GM12878 (cell line): ENCODE results near the gene VAV2. TPM values are rescaled to one million over a fixed set of nuclear protein-coding genes. Genes with fewer than 3 reads are reported as not detected.

Experiments used
- ATAC-seq: fragments of 200-7000 bp; cut with Tn5 transposase; 3 replicates; pipeline ENCODE4 v1.9.1; 2020; ENCODE audit warnings: mild to moderate bottlenecking, moderate library complexity
- BruUV-seq: library from RNA; stranded (reverse); fragments of 400-500 nt; replicated peaks from 2 replicates; lab custom pipeline; 2021; lab: Mats Ljungman, UMichigan
- CTCF ChIA-PET: fragments of 300-600 bp; sonication (Branson Sonifier 250); formaldehyde crosslinking; extraction: SDS; loops from one replicate; lab custom pipeline; 2021; ENCODE audit warnings: inconsistent platforms; lab: Yijun Ruan, JAX
- POLR2A ChIA-PET: fragments of 350-600 bp; formaldehyde crosslinking; extraction: SDS; loops from one replicate; lab custom pipeline; 2021; ENCODE audit warnings: inconsistent platforms; lab: Charles Lee
- RAD21 ChIA-PET: fragments of 300-600 bp; sonication (Branson Sonifier 250); formaldehyde crosslinking; loops from one replicate; lab custom pipeline; 2023; ENCODE audit warnings: antibody characterized with exemption; ENCODE audit not compliant: unreplicated experiment; lab: Charles Lee
- SMC1A ChIA-PET: fragments of 300-600 bp; sonication (Branson Sonifier 250); formaldehyde crosslinking; loops from one replicate; lab custom pipeline; 2023; ENCODE audit not compliant: unreplicated experiment, uncharacterized antibody; lab: Charles Lee
- DNase-seq: peaks from one replicate; pipeline ENCODE4 v3.0.0-alpha.2; 2011; ENCODE audit warnings: low read depth, low spot score
- FAIRE-seq: peaks from 3 replicates; lab custom pipeline; 2011; peaks lifted over from hg19 to GRCh38; lab: Jason Lieb, UNC
- H2AFZ ChIP-seq: 2 replicates; pipeline ENCODE4 v1.6.0; 2011; ENCODE audit warnings: low read depth, low read length, control low read depth; ENCODE audit not compliant: control insufficient read depth
- H3K27ac ChIP-seq: 2 replicates; pipeline ENCODE4 v1.5.1; 2011; ENCODE audit warnings: control low read depth; ENCODE audit not compliant: control insufficient read depth, insufficient read depth
- H3K27me3 ChIP-seq, 2 experiments: replicated peaks in 1 of 2; 2 replicates each; pipeline versions ENCODE4 v1.6.0 to v1.6.1; 2011; ENCODE audit warnings: low read length in 1 of 2; ENCODE audit not compliant: control insufficient read depth in 2 of 2, insufficient read depth in 2 of 2
- H3K36me3 ChIP-seq, 2 experiments: 2 replicates each; pipeline ENCODE4 v1.5.1; 2011; ENCODE audit warnings: low read length in 1 of 2; ENCODE audit not compliant: control insufficient read depth in 2 of 2, insufficient read depth in 2 of 2
- H3K4me1 ChIP-seq: 2 replicates; pipeline ENCODE4 v1.6.1; 2011; ENCODE audit warnings: mild to moderate bottlenecking, low read length, moderate library complexity, mixed read lengths; ENCODE audit not compliant: control insufficient read depth, insufficient read depth
- H3K4me2 ChIP-seq: 2 replicates; pipeline ENCODE4 v1.6.0; 2011; ENCODE audit warnings: control low read depth; ENCODE audit not compliant: control insufficient read depth, insufficient read depth
- H3K4me3 ChIP-seq: fragments of 200-600 bp; sonication (generic); 2 replicates; pipeline ENCODE4 v1.5.1; 2016
- H3K79me2 ChIP-seq: 2 replicates; pipeline ENCODE4 v1.6.0; 2011; ENCODE audit warnings: low read length; ENCODE audit not compliant: control insufficient read depth, insufficient read depth
- H3K9ac ChIP-seq: 2 replicates; pipeline ENCODE4 v1.8.0; 2011; ENCODE audit warnings: low read length, control low read depth, mixed read lengths; ENCODE audit not compliant: control insufficient read depth, insufficient read depth
- H3K9me3 ChIP-seq: replicated peaks from 3 replicates; pipeline ENCODE4 v1.5.1; 2011; ENCODE audit warnings: mild to moderate bottlenecking, low read length; ENCODE audit not compliant: control insufficient read depth, insufficient read depth
- H4K20me1 ChIP-seq: 2 replicates; pipeline ENCODE4 v1.6.0; 2011; ENCODE audit not compliant: control insufficient read depth, insufficient read depth
- BCL11A ChIP-seq: IDR thresholded peaks from 2 replicates; pipeline ENCODE4 v1.6.1; 2011; ENCODE audit warnings: low read depth, low read length
- EP300 ChIP-seq, 2 experiments: fragments of 150-350 bp in 1 of 2; IDR thresholded peaks; 2 replicates each; pipeline ENCODE4 v1.6.1; 2011 to 2012; ENCODE audit warnings: low read depth in 2 of 2, low read length in 2 of 2, borderline replicate concordance in 1 of 2, improper control_type of control experiment in 1 of 2, inconsistent platforms in 1 of 2; ENCODE audit not compliant: control insufficient read depth in 1 of 2
- NFXL1 ChIP-seq: fragments of 450-650 bp; IDR thresholded peaks from 2 replicates; pipeline ENCODE4 v1.6.1; 2017; ENCODE audit warnings: antibody characterized with exemption, mild to moderate bottlenecking, borderline replicate concordance
- PML ChIP-seq: IDR thresholded peaks from 2 replicates; pipeline ENCODE4 v1.6.1; 2012; ENCODE audit warnings: low read length, inconsistent platforms
- RB1 ChIP-seq: fragments of 450-650 bp; formaldehyde crosslinking; IDR thresholded peaks from 2 replicates; pipeline ENCODE4 v1.6.1; 2017; ENCODE audit warnings: mild to moderate bottlenecking, borderline replicate concordance
- SMARCA5 ChIP-seq: fragments of 450-650 bp; IDR thresholded peaks from 2 replicates; pipeline ENCODE4 v1.6.1; 2017; ENCODE audit warnings: mild to moderate bottlenecking
- SRF ChIP-seq, 2 experiments: IDR thresholded peaks; 2 replicates each; pipeline ENCODE4 v1.6.1; 2011; ENCODE audit warnings: low read depth in 2 of 2, low read length in 2 of 2, mild to moderate bottlenecking in 1 of 2, moderate library complexity in 1 of 2
- TARDBP ChIP-seq: IDR thresholded peaks from 2 replicates; pipeline ENCODE4 v1.6.1; 2016; ENCODE audit warnings: borderline replicate concordance
- ZNF217 ChIP-seq: fragments of 450-650 bp; IDR thresholded peaks from 2 replicates; pipeline ENCODE4 v1.6.1; 2017; ENCODE audit warnings: antibody characterized with exemption, mild to moderate bottlenecking
- ZNF274 ChIP-seq: IDR thresholded peaks from one replicate; pipeline ENCODE4 v1.8.0; 2011; ENCODE audit not compliant: insufficient read length, insufficient read depth
- ZZZ3 ChIP-seq: IDR thresholded peaks from 2 replicates; pipeline ENCODE4 v1.6.1; 2011; ENCODE audit warnings: low read depth; ENCODE audit not compliant: control insufficient read depth, insufficient read length
- WGBS: methylation state at CpG from one replicate; pipeline ENCODE4 v1.1.6; 2016; ENCODE audit warnings: low lambda C conversion rate; ENCODE audit not compliant: insufficient replicate concordance, insufficient coverage; ENCODE audit errors: missing lambda C conversion rate; 5-methylcytosine and 5-hydroxymethylcytosine counted together
- in situ Hi-C: fragments of 300-500 bp; cut with MboI; formaldehyde crosslinking; loops from 9 replicates; pipeline ENCODE4 v1.14.3; 2018; ENCODE audit warnings: mixed read lengths
- intact Hi-C: fragments of 100-400 bp; cut with micrococcal nuclease; formaldehyde crosslinking; loops from one replicate; pipeline ENCODE4 v1.14.2; 2022; ENCODE audit not compliant: unreplicated experiment
- polyA plus RNA-seq, 11 experiments: library from polyadenylated mRNA; depleted of rRNA in 4 of 11; unstranded in 6 of 11; stranded (reverse) in 5 of 11; fragments of >200 nt; fragmentation: Nextera tagmentation in 4 of 11; fragmentation: Illumina TruSeq in 1 of 11; extraction: Ambion mirVana in 4 of 11; extraction: Trizol in 1 of 11; gene quantifications; 1 replicate in 1 of 11; 2 replicates in 10 of 11; pipeline versions ENCODE4 v1.2.1 to v1.2.3, GENCODE V29; 2011 to 2016; ENCODE audit warnings: inconsistent platforms in 2 of 11, missing spikeins in 2 of 11, low read depth in 1 of 11
- total RNA-seq, 4 experiments: library from RNA; depleted of rRNA in 3 of 4; stranded (reverse); fragments of >200 nt in 3 of 4; fragmentation: Illumina TruSeq in 1 of 4; extraction: Trizol in 1 of 4; gene quantifications; 2 replicates each; pipeline versions ENCODE4 v1.2.1 to v1.2.3, GENCODE V29; 2013 to 2021
- TF ChIP-seq, protein P1 (sequence below): IDR thresholded peaks from 2 replicates; pipeline ENCODE4 v1.6.1; 2012; ENCODE audit warnings: improper control_type of control experiment, low read depth, low read length; ENCODE audit not compliant: insufficient replicate concordance
- TF ChIP-seq, protein P2 (sequence below): fragments of 450-650 bp; conservative IDR thresholded peaks from 2 replicates; pipeline ENCODE4 v1.6.1; 2017; ENCODE audit warnings: mild to moderate bottlenecking, moderate library complexity
- TF ChIP-seq, protein P3 (sequence below): fragments of 450-650 bp; formaldehyde crosslinking; IDR thresholded peaks from 2 replicates; pipeline ENCODE4 v1.4.0; 2020; ENCODE audit warnings: mild to moderate bottlenecking, moderate library complexity

VAV2 gene
- total and polyA plus RNA-seq, 10 of the 15 experiments (the other 5 are each of a cell fraction or from before 2014, with no cell fraction given), result 0.13 to 43.9 (median 16.9) TPM

DNA sequence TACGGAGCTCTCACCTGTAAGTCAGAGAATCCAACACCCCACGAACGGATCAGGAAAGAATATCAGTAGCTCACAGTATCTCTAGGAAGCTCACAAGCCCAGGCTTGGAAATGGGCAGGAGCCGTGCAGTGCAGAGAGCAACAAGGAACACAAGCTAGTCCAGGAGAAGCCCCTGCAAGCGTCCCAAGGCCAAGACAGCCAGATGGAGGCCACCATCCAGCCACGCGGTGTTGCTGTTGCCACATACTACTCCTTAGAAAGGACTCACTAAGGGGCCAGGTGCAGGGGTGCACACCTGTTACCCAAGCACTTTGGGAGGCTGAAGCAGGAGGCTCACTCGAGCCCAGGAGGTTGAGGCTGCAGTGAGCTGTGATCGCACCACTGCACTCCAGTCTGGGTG lies 15.4 kb upstream of the VAV2 start:
- intact Hi-C loops (no loop called here), in situ Hi-C loops (loop anchor here (25.0 kb wide), 1 partner anchor 470 kb away; the partner anchor contains the start of gene ADAMTSL2)
- ATAC-seq (no peak), FAIRE-seq (no peak), DNase-seq (no peak)
- Histone ChIP-seq H3K9ac (no peak overlapping the region), H3K79me2 (no peaks in the 10 kb centered on the region), H3K27ac (no peak overlapping the region), H4K20me1 (no peaks in the 10 kb centered on the region), H3K9me3 (no peaks in the 10 kb centered on the region; the same call in 2 of the 3 replicates), H3K27me3 (no peaks in the 10 kb centered on the region; a peak in 2 of 4 replicates), H3K4me3 (no peak overlapping the region), H3K4me1 (no peaks in the 10 kb centered on the region), H3K36me3 (no peaks in the 10 kb centered on the region), H3K4me2 (no peak overlapping the region), H2AFZ (no peak overlapping the region)
- POLR2A ChIA-PET, result interaction anchor here (0.6 kb wide), 1 partner anchor 18 kb away, joined by 3 read pairs; the partner anchor contains the start of gene BRD3OS
- CTCF ChIA-PET, result interaction anchor here (0.9 to 1.8 kb wide), 2 partner anchors 14 to 225 kb away, joined by 4 to 5 read pairs; no protein-coding TSS in a partner anchor
- RAD21 ChIA-PET, result no interaction called here
- no TSS peak for BruUV-seq
- WGBS, result 43% methylated on average over 9 of the region's 9 CpGs
- SMC1A ChIA-PET, result no interaction called here
- TF ChIP-seq, protein P1, sequence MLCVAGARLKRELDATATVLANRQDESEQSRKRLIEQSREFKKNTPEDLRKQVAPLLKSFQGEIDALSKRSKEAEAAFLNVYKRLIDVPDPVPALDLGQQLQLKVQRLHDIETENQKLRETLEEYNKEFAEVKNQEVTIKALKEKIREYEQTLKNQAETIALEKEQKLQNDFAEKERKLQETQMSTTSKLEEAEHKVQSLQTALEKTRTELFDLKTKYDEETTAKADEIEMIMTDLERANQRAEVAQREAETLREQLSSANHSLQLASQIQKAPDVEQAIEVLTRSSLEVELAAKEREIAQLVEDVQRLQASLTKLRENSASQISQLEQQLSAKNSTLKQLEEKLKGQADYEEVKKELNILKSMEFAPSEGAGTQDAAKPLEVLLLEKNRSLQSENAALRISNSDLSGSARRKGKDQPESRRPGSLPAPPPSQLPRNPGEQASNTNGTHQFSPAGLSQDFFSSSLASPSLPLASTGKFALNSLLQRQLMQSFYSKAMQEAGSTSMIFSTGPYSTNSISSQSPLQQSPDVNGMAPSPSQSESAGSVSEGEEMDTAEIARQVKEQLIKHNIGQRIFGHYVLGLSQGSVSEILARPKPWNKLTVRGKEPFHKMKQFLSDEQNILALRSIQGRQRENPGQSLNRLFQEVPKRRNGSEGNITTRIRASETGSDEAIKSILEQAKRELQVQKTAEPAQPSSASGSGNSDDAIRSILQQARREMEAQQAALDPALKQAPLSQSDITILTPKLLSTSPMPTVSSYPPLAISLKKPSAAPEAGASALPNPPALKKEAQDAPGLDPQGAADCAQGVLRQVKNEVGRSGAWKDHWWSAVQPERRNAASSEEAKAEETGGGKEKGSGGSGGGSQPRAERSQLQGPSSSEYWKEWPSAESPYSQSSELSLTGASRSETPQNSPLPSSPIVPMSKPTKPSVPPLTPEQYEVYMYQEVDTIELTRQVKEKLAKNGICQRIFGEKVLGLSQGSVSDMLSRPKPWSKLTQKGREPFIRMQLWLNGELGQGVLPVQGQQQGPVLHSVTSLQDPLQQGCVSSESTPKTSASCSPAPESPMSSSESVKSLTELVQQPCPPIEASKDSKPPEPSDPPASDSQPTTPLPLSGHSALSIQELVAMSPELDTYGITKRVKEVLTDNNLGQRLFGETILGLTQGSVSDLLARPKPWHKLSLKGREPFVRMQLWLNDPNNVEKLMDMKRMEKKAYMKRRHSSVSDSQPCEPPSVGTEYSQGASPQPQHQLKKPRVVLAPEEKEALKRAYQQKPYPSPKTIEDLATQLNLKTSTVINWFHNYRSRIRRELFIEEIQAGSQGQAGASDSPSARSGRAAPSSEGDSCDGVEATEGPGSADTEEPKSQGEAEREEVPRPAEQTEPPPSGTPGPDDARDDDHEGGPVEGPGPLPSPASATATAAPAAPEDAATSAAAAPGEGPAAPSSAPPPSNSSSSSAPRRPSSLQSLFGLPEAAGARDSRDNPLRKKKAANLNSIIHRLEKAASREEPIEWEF, result no peak
- TF ChIP-seq, protein P2, sequence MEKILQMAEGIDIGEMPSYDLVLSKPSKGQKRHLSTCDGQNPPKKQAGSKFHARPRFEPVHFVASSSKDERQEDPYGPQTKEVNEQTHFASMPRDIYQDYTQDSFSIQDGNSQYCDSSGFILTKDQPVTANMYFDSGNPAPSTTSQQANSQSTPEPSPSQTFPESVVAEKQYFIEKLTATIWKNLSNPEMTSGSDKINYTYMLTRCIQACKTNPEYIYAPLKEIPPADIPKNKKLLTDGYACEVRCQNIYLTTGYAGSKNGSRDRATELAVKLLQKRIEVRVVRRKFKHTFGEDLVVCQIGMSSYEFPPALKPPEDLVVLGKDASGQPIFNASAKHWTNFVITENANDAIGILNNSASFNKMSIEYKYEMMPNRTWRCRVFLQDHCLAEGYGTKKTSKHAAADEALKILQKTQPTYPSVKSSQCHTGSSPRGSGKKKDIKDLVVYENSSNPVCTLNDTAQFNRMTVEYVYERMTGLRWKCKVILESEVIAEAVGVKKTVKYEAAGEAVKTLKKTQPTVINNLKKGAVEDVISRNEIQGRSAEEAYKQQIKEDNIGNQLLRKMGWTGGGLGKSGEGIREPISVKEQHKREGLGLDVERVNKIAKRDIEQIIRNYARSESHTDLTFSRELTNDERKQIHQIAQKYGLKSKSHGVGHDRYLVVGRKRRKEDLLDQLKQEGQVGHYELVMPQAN, result no peak
- no peak for TF ChIP-seq ZNF217
- TF ChIP-seq SRF (IDR thresholded peaks at IDR 0.05; ENCODE audit: low read depth in 2 of 2, low read length in 2 of 2), result no peak
- TF ChIP-seq BCL11A, result no peak
- no peak for TF ChIP-seq EP300 (IDR thresholded peaks at IDR 0.05; ENCODE audit: borderline replicate concordance in 1 of 2, control insufficient read depth in 1 of 2, low read depth in 2 of 2, low read length in 2 of 2)
- TF ChIP-seq RB1, result no peak
- TF ChIP-seq ZZZ3, result no peak
- TF ChIP-seq SMARCA5, result no peak
- TF ChIP-seq ZNF274, result no peak
- TF ChIP-seq PML, result no peak
- TF ChIP-seq TARDBP, result no peak
- TF ChIP-seq, protein P3, sequence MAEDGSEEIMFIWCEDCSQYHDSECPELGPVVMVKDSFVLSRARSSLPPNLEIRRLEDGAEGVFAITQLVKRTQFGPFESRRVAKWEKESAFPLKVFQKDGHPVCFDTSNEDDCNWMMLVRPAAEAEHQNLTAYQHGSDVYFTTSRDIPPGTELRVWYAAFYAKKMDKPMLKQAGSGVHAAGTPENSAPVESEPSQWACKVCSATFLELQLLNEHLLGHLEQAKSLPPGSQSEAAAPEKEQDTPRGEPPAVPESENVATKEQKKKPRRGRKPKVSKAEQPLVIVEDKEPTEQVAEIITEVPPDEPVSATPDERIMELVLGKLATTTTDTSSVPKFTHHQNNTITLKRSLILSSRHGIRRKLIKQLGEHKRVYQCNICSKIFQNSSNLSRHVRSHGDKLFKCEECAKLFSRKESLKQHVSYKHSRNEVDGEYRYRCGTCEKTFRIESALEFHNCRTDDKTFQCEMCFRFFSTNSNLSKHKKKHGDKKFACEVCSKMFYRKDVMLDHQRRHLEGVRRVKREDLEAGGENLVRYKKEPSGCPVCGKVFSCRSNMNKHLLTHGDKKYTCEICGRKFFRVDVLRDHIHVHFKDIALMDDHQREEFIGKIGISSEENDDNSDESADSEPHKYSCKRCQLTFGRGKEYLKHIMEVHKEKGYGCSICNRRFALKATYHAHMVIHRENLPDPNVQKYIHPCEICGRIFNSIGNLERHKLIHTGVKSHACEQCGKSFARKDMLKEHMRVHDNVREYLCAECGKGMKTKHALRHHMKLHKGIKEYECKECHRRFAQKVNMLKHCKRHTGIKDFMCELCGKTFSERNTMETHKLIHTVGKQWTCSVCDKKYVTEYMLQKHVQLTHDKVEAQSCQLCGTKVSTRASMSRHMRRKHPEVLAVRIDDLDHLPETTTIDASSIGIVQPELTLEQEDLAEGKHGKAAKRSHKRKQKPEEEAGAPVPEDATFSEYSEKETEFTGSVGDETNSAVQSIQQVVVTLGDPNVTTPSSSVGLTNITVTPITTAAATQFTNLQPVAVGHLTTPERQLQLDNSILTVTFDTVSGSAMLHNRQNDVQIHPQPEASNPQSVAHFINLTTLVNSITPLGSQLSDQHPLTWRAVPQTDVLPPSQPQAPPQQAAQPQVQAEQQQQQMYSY, result no peak
- no peak for TF ChIP-seq NFXL1
